SK-N-SH (cell line): ENCODE results near the gene ANAPC5.

ENCODE experiments used
- CTCF ChIP-seq: fragments of 200-600 bp; sonication (generic); IDR thresholded peaks from 2 replicates; pipeline ENCODE4 v1.6.1; 2017; ENCODE audit warnings: antibody characterized with exemption, mild to moderate bottlenecking, moderate library complexity
- ELF1 ChIP-seq: IDR thresholded peaks from 2 replicates; pipeline ENCODE4 v1.4.0; 2012
- EP300 ChIP-seq, 2 experiments: IDR thresholded peaks; 2 replicates each; pipeline versions ENCODE4 v1.4.0 to v1.6.1; 2012; ENCODE audit warnings: borderline replicate concordance in 1 of 2, low read depth in 1 of 2, low read length in 1 of 2
- FOSL2 ChIP-seq: IDR thresholded peaks from 2 replicates; pipeline ENCODE4 v1.4.0; 2012; ENCODE audit warnings: low read depth, mild to moderate bottlenecking, moderate library complexity, borderline replicate concordance
- IRF3 ChIP-seq: fragments of 150-350 bp; IDR thresholded peaks from 2 replicates; pipeline ENCODE4 v1.6.1; 2016; ENCODE audit warnings: mild to moderate bottlenecking, low read depth, low read length
- JUND ChIP-seq: IDR thresholded peaks from 2 replicates; pipeline ENCODE4 v1.4.0; 2012
- MXI1 ChIP-seq: IDR thresholded peaks from 2 replicates; pipeline ENCODE4 v1.6.1; 2012; ENCODE audit warnings: mild to moderate bottlenecking, low read depth, low read length, improper control_type of control experiment
- POLR2AphosphoS5 ChIP-seq: IDR thresholded peaks from 2 replicates; pipeline ENCODE4 v1.6.1; 2012; ENCODE audit warnings: low read depth, low read length
- RAD21 ChIP-seq: IDR thresholded peaks from 2 replicates; pipeline ENCODE4 v1.6.1; 2012; ENCODE audit warnings: mild to moderate bottlenecking, low read length
- SMC3 ChIP-seq: IDR thresholded peaks from 2 replicates; pipeline ENCODE4 v1.6.1; 2012; ENCODE audit warnings: low read depth, low read length, improper control_type of control experiment
- TCF12 ChIP-seq: IDR thresholded peaks from 2 replicates; pipeline ENCODE4 v1.4.0; 2012

- TF ChIP-seq POLR2AphosphoS5 (no peak), TCF12 (no peak), CTCF (no peak), FOSL2 (no peak), IRF3 (no peak), SMC3 (no peak), MXI1 (no peak), RAD21 (no peak), ELF1 (no peak), EP300 (IDR thresholded peaks at IDR 0.05; ENCODE audit: borderline replicate concordance in 1 of 2, low read depth in 1 of 2, low read length in 1 of 2) (no peak), JUND (no peak)
These were observed 70.0 kb downstream of the ANAPC5 start for GRCh38 chr12:121282072-121282742.
